OCI-LY7 (cell line): ENCODE data around the gene ADSS1. TPM values are rescaled to one million over a fixed set of nuclear protein-coding genes. Genes with fewer than 3 reads are reported as not detected.

Experiments
- BruUV-seq: library from RNA; stranded (reverse); fragments of 400-500 nt; replicated peaks from 2 replicates; lab custom pipeline; 2021; lab: Mats Ljungman, UMichigan
- CTCF ChIA-PET: fragments of 300-600 bp; sonication (Branson Sonifier 250); formaldehyde crosslinking; loops from one replicate; lab custom pipeline; 2022; ENCODE audit warnings: antibody characterized with exemption; ENCODE audit not compliant: unreplicated experiment; lab: Charles Lee
- POLR2A ChIA-PET: fragments of 300-600 bp; sonication (Branson Sonifier 250); formaldehyde crosslinking; loops from one replicate; lab custom pipeline; 2022; ENCODE audit warnings: antibody characterized with exemption; lab: Charles Lee
- DNase-seq: peaks from one replicate; pipeline ENCODE4 v3.0.0-alpha.2; 2015; ENCODE audit warnings: low spot score
- H2AFZ ChIP-seq: fragments of 200-600 bp; sonication (generic), shearing (Covaris generic); 2 replicates; pipeline ENCODE4 v1.6.1; 2014; ENCODE audit warnings: mild to moderate bottlenecking, antibody characterized with exemption, low read length, moderate library complexity
- H3K27ac ChIP-seq: fragments of 200-600 bp; sonication (generic); 2 replicates; pipeline ENCODE4 v1.5.1; 2014; ENCODE audit warnings: mixed run types, low read depth, mild to moderate bottlenecking, moderate library complexity, low read length, inconsistent platforms; ENCODE audit not compliant: poor library complexity, severe bottlenecking
- H3K36me3 ChIP-seq: fragments of 200-600 bp; sonication (generic); 2 replicates; pipeline ENCODE4 v1.6.1; 2014; ENCODE audit warnings: mild to moderate bottlenecking, antibody characterized with exemption, low read length, moderate library complexity, mixed read lengths; ENCODE audit not compliant: insufficient read depth
- H3K4me1 ChIP-seq: fragments of 200-600 bp; sonication (generic); 2 replicates; pipeline ENCODE4 v1.5.1; 2014; ENCODE audit warnings: mild to moderate bottlenecking, low read length; ENCODE audit not compliant: insufficient read depth, poor library complexity, severe bottlenecking
- H3K4me2 ChIP-seq: fragments of 200-600 bp; sonication (generic); 2 replicates; pipeline ENCODE4 v1.6.1; 2014; ENCODE audit warnings: mild to moderate bottlenecking, low read length
- H3K4me3 ChIP-seq: fragments of 200-600 bp; sonication (generic); 2 replicates; pipeline ENCODE4 v1.5.1; 2014; ENCODE audit warnings: mild to moderate bottlenecking, low read depth, low read length; ENCODE audit not compliant: poor library complexity, severe bottlenecking
- H3K79me2 ChIP-seq: fragments of 200-600 bp; sonication (generic); 2 replicates; pipeline ENCODE4 v1.6.1; 2016; ENCODE audit warnings: low read depth, mild to moderate bottlenecking, low read length, moderate library complexity, mixed read lengths; ENCODE audit not compliant: insufficient read depth
- H3K9me2 ChIP-seq: fragments of 200-600 bp; sonication (generic); 2 replicates; pipeline ENCODE4 v1.6.1; 2016; ENCODE audit warnings: mild to moderate bottlenecking, low read length, mixed read lengths; ENCODE audit not compliant: insufficient read depth
- H3K9me3 ChIP-seq: fragments of 200-600 bp; sonication (generic); 2 replicates; pipeline ENCODE4 v1.6.1; 2014; ENCODE audit warnings: mild to moderate bottlenecking, mixed run types, low read length, mixed read lengths
- H4K20me1 ChIP-seq: fragments of 200-600 bp; sonication (generic); 2 replicates; pipeline ENCODE4 v1.6.1; 2014; ENCODE audit warnings: mild to moderate bottlenecking, antibody characterized with exemption, low read length, moderate library complexity, mixed read lengths; ENCODE audit not compliant: insufficient read depth
- EZH2phosphoT487 ChIP-seq: fragments of 200-600 bp; sonication (generic); IDR thresholded peaks from 2 replicates; pipeline ENCODE4 v1.6.1; 2018; ENCODE audit warnings: low read depth, borderline replicate concordance, mild to moderate bottlenecking, mixed run types, antibody characterized with exemption, low read length, moderate library complexity, mixed read lengths
- intact Hi-C: fragments of 100-400 bp; cut with micrococcal nuclease; formaldehyde crosslinking; loops from one replicate; pipeline ENCODE4 v1.10.0; 2022; ENCODE audit not compliant: unreplicated experiment
- total RNA-seq, 2 experiments: library from RNA; depleted of rRNA in 1 of 2; stranded (reverse); fragments of >200 nt in 1 of 2; shearing (Covaris generic) in 1 of 2; gene quantifications; 2 replicates each; pipeline ENCODE4 v1.2.3, GENCODE V29; 2014 to 2022
- TF ChIP-seq, protein P1 (sequence below): fragments of 200-600 bp; sonication (generic); conservative IDR thresholded peaks from 2 replicates; pipeline ENCODE4 v1.5.1; 2014; ENCODE audit warnings: mild to moderate bottlenecking, antibody characterized with exemption, low read length, moderate library complexity, mixed read lengths

The ADSS1 gene
- total RNA-seq, 2 experiments from 2014 or later, result 2.8 TPM; not detected in 1

DNA sequence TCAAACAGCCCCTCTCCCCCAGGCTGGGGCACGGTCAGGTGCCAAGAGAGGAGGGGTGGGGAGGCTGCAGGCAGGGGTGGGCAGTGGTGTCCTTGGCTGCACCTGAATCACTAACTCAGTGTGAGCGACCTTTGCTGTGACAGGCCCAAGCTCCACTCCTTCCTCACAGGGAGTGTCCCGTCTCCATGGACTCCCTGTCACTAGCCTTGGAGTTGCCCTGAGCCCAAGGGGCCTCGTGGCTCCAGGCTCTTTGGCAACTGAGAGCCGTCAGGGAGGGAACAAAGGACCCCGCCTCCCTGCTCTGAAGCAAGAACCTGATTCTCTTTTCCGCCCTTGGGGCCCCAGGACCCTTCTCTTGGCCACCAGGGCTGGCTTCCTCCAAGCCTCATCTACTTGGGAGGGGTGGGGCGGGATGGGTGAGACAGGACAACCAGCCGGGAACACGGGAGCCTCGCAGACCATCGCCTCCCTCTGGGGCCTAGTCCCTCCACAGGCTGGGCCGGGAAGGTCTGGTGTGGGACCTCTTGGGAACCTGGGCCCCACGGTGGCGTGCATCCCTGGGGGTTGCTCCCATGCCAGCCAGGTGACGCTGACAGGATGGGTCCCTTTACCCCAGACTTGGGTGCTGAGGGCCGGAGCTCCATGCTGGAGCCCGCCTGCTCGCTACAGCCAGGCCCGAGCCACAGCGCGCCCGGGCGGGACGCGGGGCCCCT, 935 bp upstream of the ADSS1 start:
- H3K4me3 ChIP-seq, result no peak overlapping the region
- H3K4me1 ChIP-seq, result no peaks in the 10 kb centered on the region
- no peak overlapping the region for H3K27ac ChIP-seq
- no TSS peak for BruUV-seq
- no peak for TF ChIP-seq EZH2phosphoT487
- TF ChIP-seq, protein P1, sequence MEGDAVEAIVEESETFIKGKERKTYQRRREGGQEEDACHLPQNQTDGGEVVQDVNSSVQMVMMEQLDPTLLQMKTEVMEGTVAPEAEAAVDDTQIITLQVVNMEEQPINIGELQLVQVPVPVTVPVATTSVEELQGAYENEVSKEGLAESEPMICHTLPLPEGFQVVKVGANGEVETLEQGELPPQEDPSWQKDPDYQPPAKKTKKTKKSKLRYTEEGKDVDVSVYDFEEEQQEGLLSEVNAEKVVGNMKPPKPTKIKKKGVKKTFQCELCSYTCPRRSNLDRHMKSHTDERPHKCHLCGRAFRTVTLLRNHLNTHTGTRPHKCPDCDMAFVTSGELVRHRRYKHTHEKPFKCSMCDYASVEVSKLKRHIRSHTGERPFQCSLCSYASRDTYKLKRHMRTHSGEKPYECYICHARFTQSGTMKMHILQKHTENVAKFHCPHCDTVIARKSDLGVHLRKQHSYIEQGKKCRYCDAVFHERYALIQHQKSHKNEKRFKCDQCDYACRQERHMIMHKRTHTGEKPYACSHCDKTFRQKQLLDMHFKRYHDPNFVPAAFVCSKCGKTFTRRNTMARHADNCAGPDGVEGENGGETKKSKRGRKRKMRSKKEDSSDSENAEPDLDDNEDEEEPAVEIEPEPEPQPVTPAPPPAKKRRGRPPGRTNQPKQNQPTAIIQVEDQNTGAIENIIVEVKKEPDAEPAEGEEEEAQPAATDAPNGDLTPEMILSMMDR, result no peak
- DNase-seq, result no peak
- no peaks in the 10 kb centered on the region for H3K79me2 ChIP-seq
- H3K9me2 ChIP-seq, result no peaks in the 10 kb centered on the region
- H2AFZ ChIP-seq, result no peak overlapping the region
- H3K9me3 ChIP-seq, result no peaks in the 10 kb centered on the region
- CTCF ChIA-PET, result no interaction called here
- no peak overlapping the region for H3K4me2 ChIP-seq
- POLR2A ChIA-PET, result no interaction called here
- H3K36me3 ChIP-seq, result no peaks in the 10 kb centered on the region
- intact Hi-C loops, result no loop called here
- H4K20me1 ChIP-seq, result no peaks in the 10 kb centered on the region

DNA sequence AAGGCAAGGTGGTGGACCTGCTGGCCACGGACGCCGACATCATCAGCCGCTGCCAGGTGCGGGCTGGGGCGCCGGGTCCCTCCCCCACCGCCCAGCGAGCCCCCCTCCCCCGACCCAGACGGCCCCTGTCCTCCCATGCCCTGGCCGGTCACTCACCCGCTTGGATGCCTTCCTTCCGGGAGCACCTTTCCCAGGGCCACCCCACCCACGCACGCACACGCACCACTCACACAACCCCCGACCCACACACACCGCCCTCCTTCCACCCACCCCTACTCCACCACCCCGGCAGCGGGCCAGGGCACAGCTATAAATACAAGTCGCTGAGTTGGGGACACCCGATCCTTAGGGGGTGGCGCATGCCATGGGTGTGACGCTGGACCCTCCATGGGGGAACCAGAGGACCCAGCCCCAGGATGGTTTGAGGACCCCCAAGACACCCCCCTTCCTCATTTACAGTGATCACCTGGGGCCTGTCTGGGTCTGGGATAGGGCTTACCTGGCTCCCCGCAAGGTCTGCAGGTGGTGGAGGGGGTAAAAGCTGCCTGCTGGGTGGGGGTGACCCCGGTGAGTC, 465 bp downstream of the ADSS1 start:
- ChIA-PET CTCF (no interaction called here), POLR2A (no interaction called here)
- Histone ChIP-seq H4K20me1 (no peaks in the 10 kb centered on the region), H3K9me3 (no peaks in the 10 kb centered on the region), H3K27ac (no peak overlapping the region), H3K4me1 (no peaks in the 10 kb centered on the region), H3K36me3 (no peaks in the 10 kb centered on the region), H2AFZ (no peak overlapping the region), H3K4me2 (peak overlapping the region; percentile 80), H3K4me3 (peak overlapping the region; percentile 61), H3K9me2 (no peaks in the 10 kb centered on the region), H3K79me2 (no peaks in the 10 kb centered on the region)
- no peak for DNase-seq
- TF ChIP-seq, protein P1, result no peak
- no peak for TF ChIP-seq EZH2phosphoT487
- intact Hi-C loops, result no loop called here
- no TSS peak for BruUV-seq
